HFF-Myc (cell line): ENCODE measurements around the gene DMRT2.

Experiments used
- DNase-seq: peaks from one replicate; pipeline ENCODE4 v3.0.0-alpha.2; 2011; ENCODE audit warnings: low read depth; ENCODE audit errors: extremely low read depth
- H3K4me3 ChIP-seq: replicated peaks from 2 replicates; pipeline ENCODE4 v1.5.1; 2011; ENCODE audit warnings: low read depth, mild to moderate bottlenecking, control low read depth, low read length
- CTCF ChIP-seq: IDR thresholded peaks from 2 replicates; pipeline ENCODE4 v1.5.1; 2012; ENCODE audit warnings: mild to moderate bottlenecking, low read depth, low read length, control low read depth; ENCODE audit errors: missing control alignments

Gene DMRT2

GRCh38 chr9:1050125-1050895 lies at the start of gene DMRT2:
TSS of gene DMRT2 (plus strand) at chr9:1050357. CDS start at chr9:1051614, 1,257 bp downstream.
- H3K4me3 ChIP-seq, result no peak within 1 kb of the TSS
- DNase-seq, result peak; percentile 36
- no peak for TF ChIP-seq CTCF

GRCh38 chr9:1001838-1002237 lies 48.3 kb upstream of the DMRT2 start:
- peak; percentile 22 for DNase-seq
- no peak for TF ChIP-seq CTCF
- no peak overlapping the region for H3K4me3 ChIP-seq

- TF ChIP-seq CTCF, result no peak
- DNase-seq, result no peak
- H3K4me3 ChIP-seq, result no peak overlapping the region
Observed at GRCh38 chr9:1002678-1003077, 47.5 kb upstream of the DMRT2 start.

- no peak overlapping the region for H3K4me3 ChIP-seq
- peak; percentile 62 for TF ChIP-seq CTCF
- peak; percentile 11 for DNase-seq
Observed at GRCh38 chr9:1005043-1005667, 45.0 kb upstream of the DMRT2 start.

- no peak overlapping the region for H3K4me3 ChIP-seq
- DNase-seq, result no peak
- TF ChIP-seq CTCF, result no peak
Observed at GRCh38 chr9:1007312-1007711, 42.8 kb upstream of the DMRT2 start.

GRCh38 chr9:1008216-1008615 lies 41.9 kb upstream of the DMRT2 start:
- DNase-seq, result no peak
- no peak for TF ChIP-seq CTCF
- H3K4me3 ChIP-seq, result no peak overlapping the region
